ENCODE results near the gene FKBP1C.
"Not testable (repeated sequence)": the region's sequence is repeated elsewhere in the genome, so short reads cannot be mapped to it uniquely, and the experiment has no call there.

FKBP1C gene

DNA sequence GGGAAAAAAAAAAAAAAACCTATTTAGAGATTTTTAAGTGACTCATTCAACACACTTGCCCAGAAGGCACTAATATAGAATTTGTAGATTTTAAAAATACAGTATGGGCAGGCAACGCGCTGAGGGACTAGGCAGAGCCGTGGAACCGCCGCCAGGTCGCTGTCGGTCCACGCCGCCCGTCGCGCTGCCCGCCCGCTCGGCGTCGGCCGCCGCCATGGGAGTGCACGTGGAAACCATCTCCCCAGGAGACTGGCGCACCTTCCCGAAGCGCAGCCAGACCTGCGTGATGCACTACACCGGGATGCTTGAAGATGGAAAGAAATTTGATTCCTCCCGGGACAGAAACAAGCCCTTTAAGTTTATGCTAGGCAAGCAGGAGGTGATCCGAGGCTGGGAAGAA lies at the start of gene FKBP1C:
TSS of gene FKBP1C (plus strand) at position 127 of the 400 bp plus-strand sequence.
- not testable (repeated sequence) for DNase-seq (ENCODE audit: low read depth)

DNA sequence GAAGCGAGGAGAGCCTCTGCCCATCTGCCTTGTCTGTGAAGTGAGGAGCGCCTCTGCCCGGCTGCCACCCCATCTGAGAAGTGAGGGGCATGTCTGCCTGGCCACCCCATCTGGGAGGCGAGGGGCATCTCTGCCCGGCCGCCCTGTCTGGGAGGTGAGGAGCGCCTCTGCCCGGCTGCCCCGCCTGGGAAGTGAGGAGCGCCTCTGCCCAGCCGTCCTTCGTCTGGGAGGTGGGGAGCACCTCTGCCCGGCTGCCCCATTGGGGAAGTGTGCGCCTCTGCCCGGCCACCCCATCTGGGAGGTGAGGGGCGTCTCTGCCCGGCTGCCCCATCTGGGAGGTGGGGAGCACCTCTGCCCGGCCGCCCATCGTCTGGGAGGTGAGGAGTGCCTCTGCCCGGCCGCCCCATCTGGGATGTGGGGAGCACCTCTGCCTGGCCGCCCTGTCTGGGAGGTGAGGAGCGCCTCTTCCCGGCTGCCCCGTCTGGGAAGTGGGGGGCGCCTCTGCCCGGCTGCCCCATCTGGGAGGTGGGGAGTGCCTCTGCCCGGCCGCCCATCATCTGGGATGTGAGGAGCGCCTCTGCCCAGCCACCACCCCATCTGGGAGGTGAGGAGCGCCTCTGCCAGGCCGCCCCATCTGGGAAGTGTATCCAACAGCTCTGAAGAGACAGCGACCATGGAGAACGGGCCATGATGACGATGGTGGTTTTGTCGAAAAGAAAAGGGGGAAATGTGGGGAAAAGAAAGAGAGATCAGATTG lies 47.0 kb upstream of the FKBP1C start:
- DNase-seq (ENCODE audit: low read depth), result not testable (repeated sequence)

DNA sequence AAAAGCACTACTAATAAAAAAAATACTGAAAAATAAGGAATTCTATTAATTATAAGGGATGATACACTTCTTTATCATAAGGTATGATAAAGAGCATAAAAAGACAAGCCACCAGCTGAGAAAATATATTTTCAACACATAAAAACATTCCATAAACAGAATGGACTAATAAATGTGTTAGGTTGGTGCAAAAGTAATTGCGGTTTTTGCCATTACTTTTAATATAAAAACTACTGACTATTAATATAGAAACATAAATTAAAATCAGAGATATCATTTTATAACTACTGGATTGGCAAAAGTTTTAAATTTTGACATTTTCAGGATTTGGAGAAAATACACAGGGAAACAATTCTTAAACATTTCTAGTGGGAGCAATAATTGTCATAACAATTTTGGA lies 37.1 kb upstream of the FKBP1C start:
- no peak for DNase-seq (ENCODE audit: low read depth)

DNA sequence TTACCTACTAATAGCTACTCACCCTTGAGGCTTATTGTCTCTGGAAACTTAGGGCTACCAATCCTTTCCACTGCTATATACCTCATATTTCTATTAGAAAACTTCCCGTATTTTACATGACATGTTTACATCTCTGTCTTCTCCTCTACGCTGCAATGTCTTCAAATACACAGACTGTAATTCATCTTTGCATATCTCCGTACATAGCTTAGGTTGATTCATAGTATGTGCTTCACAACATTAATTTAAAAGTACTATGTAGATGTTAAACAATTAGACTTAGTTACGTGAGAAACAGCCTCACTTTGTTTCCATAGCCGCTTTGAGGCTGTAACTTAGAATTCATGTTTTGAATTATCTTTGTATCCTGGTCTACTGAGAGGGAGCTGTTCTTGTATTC lies 35.1 kb upstream of the FKBP1C start:
- no peak for DNase-seq (ENCODE audit: low read depth)

DNA sequence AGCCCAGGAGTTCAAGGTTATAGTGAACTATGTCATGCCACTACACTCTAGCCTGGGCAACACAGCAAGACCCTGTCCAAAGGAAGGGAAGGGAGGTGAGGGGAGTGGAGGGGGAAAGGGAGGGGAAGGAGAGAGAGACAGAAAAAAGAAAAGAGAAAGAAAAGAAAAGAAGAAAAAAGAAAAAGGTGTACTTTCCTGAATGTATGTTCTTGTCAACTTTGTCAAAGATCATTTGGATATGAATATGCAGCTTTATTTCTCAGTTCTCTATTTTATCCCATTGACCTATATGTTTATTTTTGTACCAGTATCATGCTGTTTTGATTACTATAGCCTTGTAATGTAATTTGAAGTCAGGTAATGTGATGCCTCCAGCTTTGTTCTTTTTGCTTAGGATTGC lies 30.9 kb upstream of the FKBP1C start:
- DNase-seq (ENCODE audit: low read depth), result no peak

DNA sequence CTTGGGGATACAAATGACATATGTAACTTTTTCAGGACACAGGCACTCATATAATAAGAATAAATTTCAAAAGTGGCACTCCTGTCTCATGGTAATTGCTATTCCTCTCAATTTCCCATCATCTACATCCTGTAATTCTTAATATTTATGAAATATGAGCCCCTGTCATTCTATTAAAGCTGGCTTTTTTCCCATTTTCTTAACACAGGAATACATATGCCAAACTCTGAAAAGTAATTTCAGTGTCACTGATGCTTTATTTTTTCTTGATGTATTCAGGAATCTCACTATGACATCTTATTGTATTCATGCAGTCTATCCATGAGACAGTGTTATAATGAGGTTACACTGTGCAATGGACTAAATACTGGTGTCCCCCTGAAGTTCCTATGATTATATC lies 24.3 kb upstream of the FKBP1C start:
- no peak for DNase-seq (ENCODE audit: low read depth)

DNA sequence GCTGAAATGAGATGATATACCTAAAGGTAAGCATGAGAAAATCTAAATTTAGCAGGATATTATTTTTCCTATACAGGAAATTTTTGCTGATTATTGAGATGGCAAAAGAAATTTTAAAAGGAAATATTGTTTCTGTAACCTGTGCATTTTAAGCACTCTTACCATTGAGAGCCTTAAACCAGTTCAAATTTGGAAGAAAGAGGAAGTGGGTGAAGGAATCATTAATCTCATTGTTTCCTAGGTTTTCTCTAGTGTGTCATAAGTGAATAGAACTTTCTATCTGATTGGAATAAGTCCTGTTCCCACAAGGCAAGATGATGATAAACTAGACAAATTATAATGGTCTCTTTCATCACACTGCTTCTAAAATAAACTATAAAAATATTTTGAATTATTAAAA lies 22.4 kb upstream of the FKBP1C start:
- no peak for DNase-seq (ENCODE audit: low read depth)

DNA sequence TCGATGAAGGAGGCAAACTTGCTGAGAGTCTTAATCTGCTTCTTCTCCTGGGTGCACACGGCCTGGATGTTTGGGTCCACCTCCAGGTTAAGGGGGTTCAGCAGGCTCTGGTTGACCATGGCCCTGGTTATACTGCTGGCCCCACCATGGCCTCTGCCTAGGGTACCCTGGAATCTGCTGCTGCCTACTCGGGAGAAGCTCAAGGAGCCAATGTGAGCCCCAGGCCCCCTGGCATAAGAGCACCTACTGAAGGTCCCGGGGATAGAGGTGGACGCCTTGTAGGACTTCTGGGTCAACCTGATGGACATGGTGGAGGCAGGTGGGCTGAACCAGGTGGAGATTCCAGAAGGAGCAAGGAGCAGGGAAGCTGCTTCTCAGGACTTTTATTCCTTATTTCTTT lies 17.9 kb upstream of the FKBP1C start:
- DNase-seq (ENCODE audit: low read depth), result no peak

DNA sequence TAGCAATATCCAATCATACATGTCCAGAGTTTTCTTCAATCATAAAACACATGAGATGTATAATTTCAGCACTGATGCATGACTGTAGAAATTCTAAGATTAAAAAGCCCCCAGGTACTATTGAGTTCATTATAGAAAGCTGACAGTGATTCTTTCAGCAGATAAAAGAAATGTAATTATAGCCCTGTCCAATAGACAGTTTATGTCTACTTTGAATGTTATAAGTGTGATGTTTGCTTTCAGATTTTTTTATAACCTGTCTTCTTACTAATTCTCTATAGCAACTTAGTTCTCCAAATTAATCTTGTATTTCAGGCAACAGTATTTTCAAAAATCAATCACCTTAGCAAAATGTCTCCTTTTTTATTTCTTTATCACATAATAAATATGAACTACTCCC lies 13.5 kb upstream of the FKBP1C start:
- no peak for DNase-seq (ENCODE audit: low read depth)

DNA sequence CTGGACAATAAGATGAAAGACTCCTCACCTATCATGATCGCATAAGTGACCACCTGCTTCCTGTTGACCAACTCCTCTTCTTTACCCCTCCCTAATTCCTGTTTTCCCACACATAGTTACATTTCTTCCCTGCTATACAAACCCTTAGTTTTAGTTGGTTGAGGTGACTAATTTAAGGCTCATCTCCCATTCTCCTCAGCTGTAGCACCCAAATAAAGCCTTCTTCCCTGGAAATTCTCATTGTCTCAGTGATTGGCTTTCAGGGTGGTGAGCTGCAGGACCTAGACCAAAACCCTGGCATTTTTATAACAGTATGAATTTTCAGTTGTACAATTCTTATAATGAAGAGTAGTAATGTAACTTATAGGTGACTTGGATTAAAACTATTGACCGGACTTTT lies 2.1 kb downstream of the FKBP1C start:
- no peak for DNase-seq (ENCODE audit: low read depth)

DNA sequence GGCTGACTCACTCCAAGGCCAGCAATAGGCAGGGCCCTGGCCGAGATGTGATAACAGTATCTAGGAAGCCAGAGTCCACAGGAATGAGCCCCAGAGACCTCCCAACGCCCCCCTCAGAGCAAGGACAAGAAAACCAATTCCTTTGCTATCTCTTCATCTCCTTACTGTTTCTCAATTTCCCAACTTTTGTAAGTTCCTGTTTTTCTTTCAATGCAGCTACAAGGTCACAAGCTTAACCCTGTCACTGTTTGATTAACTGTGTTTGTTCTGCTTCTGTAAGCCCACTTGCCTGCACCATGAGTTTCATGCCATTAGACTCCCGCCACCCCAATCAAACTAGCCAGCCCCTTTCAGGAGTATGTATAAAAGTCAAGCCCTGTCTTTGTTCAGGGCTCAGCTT lies 3.5 kb downstream of the FKBP1C start:
- DNase-seq (ENCODE audit: low read depth), result no peak

DNA sequence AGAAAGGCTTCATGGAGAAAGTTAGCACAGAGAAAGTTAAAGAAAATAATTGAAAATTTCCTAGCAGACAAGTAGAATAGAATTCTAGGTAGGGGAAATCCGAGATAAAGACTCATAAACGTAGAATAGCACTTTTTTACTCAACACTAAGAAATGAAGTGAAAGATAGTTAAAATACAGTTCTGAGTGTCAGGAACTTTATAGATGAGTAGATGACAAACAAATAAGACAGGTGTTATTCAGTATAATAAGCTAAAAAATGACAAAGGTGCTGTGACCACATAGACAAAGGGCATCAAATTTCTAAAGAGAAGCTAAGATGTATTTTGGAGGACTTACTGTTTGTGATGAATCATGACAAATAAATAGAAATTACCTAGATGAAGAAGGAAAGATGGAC lies 12.9 kb downstream of the FKBP1C start:
- no peak for DNase-seq (ENCODE audit: low read depth)

DNA sequence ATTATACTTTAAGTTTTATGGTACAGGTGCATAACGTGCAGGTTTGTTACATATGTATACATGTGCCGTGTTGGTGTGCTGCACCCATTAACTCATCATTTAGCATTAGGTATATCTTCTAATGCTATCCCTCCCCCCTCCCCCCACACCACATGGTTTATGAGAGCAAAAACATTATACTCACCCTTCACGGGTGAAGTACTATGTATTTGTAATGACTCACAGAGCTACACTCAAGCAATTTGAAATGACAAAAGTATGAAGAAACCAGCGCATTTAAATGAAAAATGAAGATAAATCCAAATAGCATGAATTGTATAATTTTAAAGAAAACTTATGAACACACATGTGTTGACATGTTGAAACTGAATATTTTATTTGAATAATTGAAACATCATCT lies 14.7 kb downstream of the FKBP1C start:
- not testable (repeated sequence) for DNase-seq (ENCODE audit: low read depth)

DNA sequence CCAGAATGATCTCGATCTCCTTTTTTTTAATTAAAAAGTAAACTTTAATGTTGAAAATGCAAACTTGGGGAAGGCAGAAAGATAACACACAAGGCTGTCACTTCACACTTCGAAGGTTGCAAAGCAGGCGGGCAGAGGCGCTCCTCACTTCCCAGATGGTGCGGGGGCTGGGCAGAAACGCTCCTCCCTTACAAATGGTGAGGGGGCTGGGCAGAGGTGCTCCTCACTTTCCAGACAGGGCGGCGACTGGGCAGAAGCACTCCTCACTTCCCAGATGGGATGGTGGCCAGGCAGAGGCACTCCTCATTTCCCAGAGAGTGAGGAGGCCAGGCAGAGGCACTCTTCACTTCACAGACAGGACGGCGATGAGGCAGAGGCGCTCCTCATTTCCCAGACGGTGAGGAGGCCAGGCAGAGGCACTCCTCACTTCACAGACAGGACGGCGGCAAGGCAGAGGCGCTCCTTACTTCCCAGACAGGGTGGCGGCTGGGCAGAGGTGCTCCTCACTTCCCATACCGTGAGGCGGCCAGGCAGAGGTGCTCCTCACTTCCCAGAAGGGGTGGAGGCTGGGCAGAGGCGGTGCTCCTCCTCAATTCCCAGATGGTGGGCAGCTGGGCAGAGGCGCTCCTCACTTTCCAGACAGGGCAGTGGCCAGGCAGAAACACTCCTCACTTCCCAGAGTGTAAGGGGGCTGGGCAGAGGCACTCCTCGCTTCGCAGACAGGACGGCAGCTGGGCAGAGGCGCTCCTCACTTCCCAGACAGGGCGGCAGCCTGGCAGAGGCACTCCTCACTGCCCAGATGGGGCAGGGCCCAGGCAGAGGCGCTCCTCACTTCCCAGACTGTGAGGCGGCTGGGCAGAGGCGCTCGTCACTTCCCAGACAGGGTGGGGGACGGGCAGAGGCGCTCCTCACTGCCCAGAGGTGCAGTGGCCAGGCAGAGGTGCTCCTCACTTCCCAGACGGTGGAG lies 16.9 kb downstream of the FKBP1C start:
- not testable (repeated sequence) for DNase-seq (ENCODE audit: low read depth)

DNA sequence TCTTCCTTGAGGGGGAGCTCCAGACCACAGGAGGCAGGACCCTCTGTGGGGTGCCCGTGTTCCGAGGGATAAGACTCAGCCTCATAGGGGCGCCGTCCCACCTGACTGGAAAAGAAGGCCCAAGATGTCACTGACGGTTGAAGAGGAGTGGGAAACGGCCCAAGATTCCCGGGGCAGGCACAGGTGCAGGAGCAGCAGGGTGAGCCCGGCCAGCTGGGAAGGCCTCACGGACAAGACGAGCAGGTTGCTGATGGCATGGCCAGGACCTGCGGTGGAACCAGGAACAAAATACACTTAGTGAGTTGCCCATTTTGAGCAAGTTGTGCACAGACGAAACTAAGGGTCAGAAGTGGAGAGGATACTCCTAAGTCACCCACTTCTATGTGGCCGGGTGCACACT lies 18.8 kb downstream of the FKBP1C start:
- DNase-seq (ENCODE audit: low read depth), result not testable (repeated sequence)

DNA sequence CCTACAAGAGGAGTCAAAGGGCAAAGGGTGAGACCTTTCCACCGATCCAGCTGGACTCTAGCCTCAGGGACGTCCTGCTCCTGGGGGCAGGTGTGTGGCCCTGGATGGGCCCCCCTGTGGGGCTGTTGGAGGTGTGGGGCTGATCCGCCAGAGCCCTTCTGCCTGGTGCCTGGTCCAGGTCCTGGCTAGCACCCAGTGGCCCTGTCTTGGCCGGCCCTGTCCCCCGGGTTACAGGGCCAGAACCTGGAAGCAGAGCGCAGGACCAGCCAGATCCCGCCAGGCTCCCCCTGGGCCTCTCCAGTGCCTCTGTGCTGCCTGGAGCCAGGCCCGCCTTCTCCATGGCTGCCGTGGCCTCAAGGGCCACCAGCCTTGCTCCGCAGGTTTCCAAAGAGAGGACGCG lies 19.2 kb downstream of the FKBP1C start:
- not testable (repeated sequence) for DNase-seq (ENCODE audit: low read depth)

DNA sequence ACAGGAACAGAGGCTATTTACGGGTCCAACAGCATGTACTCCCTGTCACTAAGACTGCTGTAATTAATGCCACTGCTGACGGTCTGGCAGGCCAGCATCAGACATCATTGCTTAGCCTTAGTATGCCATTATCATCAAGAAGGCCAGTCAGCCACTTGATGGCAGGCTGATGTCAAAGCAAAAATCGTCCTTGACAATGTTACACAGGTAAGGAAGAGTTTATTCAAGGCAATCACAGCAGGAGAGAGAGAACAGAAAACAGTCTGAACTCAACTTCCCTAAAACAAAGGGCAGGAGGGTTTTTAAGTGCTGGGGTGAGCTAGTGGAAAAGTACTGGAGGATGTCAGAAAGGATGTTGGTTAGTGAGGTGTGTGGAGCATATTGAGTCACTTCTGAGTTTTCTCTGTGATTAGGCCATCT lies 25.1 kb downstream of the FKBP1C start:
- no peak for DNase-seq (ENCODE audit: low read depth)

DNA sequence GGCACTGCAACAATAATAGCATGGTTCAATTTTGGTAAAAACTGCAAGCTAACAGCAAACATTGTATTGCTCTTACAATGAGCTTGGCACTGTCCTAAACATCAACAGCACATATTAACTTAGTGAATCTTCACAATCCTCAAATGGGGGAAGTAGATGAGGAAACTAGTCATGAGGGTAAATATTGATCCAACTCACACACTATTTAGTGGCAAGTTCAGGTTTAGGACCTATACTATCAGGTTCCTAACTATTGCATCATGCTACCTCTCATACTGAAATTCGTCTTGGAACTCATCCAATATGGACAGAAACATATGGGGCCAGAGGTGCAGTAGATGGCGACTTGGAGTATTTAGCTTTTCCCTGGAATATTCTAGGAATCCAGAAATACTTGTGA lies 34.2 kb downstream of the FKBP1C start:
- DNase-seq (ENCODE audit: low read depth), result no peak

DNA sequence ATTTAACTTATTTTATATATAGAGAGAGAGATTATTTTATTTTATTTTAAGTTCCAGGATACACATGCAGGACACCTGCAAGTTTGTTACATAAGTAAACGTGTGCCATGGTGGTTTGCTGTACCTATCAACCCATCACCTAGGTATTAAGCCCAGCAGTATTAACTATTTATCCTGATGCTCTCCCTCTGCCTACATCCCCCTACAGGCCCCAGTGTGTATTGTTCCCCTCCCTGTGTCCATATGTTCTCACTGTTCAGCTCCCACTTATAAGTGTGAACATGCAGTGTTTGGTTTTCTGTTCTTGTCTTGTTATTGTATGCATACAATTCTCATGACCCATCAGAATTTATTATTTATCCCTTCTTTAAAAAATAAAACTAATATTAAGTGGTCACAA lies 34.6 kb downstream of the FKBP1C start:
- no peak for DNase-seq (ENCODE audit: low read depth)

DNA sequence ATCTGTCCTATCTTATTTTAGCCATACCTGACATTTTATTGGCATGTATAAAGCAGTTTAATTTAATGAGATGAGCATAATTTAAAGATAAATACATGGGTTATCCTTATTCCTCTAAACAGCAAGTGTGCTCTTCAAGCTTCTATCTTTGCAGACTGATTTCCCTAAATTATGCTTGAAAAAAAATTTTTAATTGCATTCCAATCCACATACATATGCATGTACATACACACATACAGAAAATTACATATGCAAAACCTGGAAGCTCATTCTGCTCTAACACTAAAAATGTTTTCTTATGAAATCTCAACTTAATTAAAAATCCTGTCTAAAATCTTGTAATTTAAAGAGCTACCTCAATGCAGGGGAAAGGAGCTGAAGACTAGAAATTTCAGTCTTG lies 35.3 kb downstream of the FKBP1C start:
- DNase-seq (ENCODE audit: low read depth), result no peak

DNA sequence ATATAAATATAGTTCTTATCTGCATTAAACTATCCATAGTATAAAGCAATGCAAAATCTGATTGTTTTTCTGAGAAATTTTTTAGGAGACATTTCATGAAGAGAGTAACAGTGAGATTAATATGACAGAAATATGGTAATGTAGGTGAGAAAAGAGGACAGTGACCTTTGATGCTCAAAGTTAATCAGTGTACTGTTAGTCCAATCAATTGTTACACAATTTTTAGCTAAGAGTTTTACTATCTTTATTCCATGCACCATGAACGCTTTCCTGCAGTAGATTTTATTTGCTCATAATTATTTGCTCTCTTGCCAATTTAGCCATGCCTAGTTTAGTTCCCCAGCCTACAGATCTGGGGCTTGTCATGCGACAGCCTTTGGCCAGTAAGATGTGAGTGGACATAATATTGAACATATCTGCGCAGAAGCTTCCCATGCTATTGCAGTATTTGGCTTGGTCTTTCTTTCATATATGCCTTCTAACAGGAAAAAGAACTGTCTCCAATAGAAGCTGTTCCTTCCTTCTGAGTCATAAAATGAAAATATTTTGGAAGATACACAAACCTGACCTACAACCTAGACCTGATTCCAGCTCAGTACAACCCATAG lies 38.7 kb downstream of the FKBP1C start:
- DNase-seq (ENCODE audit: low read depth), result no peak

DNA sequence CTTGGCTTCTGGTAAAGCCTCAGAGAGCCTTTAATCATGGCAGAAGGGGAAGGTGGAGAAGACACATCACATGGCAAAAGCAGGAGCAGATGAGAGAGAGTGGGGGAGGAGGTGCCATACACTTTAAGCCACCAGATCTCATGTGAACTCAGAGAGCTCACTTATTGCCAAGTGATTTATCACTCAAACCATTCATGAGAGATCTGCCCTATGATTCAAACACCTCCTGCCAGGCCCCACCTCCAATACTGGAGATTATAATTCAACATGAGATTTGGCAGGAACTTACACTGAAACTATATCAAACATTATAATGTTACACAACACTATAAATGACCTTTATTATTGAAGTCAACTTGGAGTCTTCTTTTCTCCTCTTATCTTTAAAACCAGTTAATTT lies 47.9 kb downstream of the FKBP1C start:
- no peak for DNase-seq (ENCODE audit: low read depth)

DNA sequence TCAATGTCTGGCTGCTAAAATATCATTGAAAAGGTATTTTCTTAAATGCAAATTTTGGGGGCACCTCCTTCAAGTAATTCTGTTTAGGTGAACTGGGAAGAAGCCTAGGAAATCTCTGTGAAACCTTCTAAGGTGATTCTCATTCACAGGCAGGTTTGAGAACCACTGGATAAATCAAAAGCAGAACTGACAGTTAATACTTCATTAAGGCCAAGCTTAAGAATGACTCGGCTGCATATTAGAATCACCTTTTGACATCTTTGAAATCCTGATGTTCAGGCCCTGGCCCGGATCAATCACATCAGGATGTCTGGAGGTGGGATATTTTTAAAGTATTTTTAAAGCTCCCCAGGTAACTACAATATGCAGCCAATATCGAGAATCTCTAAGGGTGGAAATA lies 50.6 kb downstream of the FKBP1C start:
- DNase-seq (ENCODE audit: low read depth), result no peak
